ENCODE results near the gene INKA2.
"Not testable (repeated sequence)": the region's sequence is repeated elsewhere in the genome, so short reads cannot be mapped to it uniquely, and the experiment has no call there.

INKA2 gene

DNA sequence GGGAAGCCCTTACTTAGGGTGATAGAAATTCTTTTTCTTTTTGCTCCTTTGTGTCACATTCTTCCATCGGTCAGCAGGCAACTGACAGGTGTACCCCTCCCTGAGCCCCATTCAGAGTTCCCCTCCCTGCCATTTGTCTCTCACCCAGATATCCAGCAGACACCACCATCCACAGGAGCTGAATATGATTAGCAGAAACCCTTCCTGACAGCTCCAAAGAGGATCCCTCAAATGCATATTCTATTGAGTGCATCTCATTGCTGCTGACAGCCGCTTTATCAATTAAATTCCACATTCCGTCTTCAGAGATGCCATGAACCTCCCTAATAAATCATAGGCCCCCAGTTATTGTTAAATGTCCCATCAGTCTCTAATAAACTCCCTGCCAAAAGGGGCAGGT, 10.4 kb upstream of the INKA2 start:
- DNase-seq: no peak

DNA sequence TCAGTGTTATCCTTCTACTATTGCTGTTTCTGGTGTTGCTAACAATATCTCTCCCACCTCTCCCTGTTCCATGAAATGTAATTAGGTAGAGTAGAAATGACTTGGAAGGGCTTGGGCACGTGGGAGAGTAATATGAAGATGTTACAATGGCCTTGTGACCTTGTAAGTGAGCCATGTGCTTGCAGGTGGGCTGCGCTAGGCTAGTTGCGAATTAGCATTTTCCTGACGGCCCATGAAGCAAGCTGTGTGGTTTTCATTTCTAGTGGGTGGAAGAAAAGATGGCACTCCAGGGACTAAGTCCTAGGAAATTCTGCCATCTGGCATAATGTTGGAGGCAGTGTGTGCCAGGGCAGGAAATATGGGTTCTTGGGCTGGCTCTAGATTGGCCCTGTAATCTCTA, 8.8 kb upstream of the INKA2 start:
- DNase-seq: no peak

DNA sequence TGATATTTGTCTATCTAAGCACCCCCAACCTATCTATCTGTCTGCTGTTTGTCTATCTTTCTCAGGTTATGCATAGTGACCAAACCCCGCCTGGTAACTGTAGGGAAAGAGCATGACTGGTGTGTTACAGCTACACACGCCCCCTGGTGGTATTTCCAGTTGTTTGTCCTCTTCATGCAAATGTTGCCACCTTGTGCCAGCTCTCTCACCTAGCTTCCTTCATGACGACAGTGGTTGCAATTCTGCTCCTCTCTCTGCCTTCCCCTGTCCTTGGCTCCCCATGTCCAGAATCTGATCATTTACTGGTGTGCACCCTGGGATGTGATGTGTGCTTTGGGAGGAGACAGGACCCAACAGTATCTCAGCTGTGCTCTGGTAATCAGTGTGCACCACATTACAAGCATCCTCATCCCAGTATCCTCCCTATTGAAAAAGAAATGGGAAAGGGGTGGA, 8.1 kb upstream of the INKA2 start:
- no peak for DNase-seq

DNA sequence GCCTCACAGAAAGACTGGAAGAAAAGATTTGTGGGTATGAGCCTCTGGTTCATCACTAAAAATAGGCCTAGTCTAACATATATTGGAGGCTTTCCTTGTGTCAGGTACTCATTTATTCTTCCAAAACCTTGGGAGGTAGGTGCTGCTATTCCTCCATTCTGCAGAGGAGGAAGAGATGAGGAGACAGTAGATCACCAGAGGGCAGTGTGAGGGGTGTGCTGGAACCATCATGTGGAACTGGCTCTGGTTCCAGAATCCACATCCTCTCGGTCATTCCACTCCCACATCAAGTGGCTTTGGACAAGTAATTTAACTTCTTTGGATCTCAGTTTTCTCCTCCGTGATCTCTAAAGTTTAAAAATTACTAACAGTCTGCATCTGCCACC, 7.4 kb upstream of the INKA2 start:
- no peak for DNase-seq

DNA sequence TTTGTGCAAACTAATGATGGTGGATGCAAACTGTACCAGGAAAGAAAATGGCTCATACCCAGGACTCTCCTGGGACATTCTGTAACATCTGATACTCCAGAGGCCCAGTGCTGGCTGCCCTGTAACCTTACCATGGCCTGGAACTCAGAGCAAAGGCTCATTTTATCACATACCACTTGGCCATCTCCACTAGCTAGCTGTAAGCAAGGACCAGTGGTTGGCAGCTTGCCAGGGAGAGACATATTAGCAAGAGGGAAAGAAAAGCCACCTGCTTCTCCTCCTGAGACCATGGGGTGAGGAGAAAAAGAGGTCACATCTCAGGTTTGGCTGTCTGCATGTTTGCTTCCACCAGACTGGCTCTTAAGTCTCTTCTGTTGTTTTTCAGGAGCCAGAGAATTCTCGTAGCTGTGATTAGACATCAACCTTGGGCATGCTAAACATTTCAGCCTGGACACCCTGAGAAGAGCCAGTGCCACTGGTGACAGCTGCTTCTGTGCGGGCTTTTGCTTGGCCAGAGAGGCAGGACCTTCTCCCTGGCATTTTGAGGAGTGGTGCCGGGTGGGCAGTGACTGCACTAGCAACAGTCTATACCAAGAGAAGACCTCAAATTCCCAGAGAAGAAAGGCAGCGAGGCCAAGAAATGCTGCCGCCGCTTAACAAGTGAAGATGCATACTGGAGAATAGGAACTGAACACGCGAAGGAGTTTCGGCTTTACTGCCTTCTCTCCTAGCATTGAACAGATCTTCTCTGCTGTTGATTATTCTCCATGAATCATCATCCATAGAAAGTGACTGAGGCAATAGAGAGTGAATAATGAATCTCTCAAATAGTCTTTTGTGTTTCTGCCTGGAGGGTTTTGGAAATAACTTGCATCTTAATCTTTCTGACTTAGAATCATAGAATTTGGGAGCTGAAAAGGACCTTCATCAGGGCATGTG, 6.7 kb upstream of the INKA2 start:
- no peak for DNase-seq

DNA sequence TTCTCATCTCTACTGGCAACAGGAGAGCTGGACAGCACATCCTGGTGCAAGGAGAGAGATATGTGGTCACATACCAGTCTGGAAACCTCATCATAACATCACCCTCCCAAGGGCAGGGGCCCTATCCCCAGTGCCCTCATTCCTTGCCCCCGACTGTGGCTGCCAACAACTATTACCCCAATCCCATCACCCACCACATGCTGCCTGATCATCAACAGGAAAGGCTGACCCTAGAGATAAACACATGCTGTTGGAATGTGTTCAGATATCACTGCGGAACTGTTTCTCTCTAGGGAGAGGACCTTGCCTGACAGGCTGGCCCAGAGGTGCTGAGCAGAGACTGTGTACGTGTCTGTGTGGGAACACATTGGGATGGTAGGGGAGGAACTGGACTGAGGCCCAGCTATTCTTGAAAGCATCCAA, 4.5 kb upstream of the INKA2 start:
- DNase-seq: no peak

DNA sequence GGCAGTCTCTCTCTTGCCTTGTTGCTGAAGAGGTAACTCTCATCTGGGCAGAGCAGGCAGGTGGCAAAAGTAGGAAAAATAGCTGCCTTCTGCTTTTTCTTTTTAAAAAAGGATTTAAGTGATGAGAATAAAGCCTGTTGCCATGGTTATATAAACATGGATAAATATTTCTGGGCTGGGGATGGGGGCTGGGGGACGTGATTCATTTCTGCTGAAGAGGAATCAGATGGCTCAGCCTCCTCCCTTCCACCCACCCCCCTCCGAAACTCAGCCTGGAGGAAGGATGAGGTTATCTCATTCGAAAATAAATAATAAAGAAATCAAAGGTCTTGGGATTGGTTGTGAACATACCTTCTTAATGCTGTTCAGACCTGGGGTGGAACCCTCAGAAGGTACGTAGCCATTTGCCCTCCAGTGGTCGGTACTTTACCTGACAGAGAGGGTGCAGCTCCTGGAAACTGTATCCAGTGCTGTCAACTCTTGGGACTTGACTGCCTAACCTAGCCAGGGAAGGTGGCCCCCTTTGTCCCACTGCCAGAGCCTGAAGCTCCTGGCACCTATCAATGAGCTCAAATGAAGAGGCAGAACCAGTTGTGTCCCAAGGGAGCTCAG, 3.8 kb upstream of the INKA2 start:
- no peak for DNase-seq

DNA sequence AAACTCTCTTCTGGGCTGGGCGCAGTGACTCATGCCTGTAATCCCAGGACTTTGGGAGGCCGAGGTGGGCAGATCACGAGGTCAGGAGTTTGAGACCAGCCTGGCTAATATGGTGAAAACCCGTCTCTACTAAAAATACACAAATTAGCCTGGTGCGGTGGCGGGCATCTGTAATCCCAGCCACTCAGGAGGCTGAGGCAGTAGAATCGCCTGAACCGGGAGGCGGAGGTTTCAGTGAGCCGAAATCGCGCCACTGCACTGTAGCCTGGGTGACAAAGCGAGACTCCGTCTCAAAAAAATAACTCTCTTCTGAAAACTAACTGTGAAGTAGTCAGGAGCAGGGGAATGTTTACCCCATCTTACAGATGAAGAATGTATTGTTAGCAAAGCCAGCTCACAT, 3.1 kb upstream of the INKA2 start:
- DNase-seq: not testable (repeated sequence)

DNA sequence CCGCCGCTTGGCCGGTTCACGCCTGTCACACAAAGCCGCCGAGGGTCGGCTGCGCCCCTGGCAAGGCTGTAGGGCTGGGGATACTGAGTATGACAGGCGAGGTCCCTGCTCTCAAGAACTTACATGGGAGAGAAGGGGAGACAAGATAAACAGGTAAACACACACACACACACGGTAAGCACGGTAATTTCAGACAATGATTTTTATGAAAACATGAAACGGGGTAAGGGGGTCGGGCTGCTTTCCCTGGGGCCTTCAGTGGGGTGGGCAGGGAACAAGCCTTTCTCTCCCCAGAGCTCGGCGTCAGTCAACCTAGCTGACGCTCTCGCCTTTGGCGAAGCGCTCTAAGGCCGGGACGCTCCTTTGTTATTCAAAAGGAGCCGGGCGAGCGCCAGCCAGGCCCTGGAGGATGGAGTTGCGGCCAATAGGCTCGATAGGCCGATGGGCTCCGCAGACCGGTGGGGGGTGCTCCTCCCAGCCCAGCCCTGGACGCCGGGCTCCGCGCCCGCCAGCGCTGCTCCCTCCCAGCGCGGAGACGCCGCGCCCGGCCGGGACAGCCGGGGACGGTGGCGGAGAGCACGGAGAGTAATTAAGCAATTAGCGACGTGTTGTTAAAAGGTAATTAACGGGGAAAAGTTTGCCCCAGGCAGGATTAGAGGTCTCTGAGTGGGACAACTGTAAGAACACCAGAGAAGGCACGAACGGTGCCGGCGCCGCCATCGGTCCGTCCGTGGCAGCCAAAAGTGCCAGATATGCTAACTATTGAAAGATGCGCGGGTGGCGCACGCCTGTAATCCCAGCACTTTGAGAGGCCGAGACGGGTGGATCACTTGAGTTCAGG, 950 bp upstream of the INKA2 start:
- no peak for DNase-seq

DNA sequence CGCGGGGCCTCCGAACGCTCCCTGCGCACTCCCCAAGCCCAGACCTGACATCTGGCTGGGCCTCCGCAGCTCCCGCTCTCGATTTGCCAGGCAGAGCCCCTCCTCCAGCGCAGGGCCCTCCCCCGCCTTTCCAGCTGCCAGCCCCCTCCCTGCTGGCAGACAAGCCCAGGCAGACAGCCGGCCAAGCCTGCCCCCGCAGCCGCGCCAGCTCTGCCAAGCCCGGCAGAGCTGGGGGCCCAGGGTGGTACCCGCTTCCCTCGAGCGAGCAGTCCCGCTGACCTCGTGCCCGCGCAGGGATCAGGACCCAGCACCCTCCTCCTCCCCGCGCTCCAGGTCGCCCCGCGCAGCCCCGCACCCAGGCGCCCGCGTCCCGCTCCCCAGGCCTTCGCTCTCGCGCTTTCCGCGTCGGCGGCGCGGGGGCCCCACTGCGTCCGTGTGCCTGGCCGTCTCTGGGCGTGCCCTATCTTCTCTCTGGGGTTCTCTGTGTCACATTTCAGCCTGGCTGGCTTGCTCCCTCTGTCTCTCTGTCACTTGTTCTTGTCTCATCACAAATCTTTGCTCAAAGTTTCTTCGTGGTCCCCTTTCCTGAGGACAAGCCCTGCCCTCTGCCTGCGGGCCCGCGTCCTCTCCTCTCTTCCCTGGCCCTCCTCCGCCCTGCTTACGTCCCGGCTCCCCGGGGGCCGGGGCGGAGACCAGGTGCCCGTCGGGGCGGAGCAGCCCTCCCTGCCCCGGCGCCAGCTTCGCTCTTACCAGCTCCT, 580 bp downstream of the INKA2 start:
- peak; percentile 41 for DNase-seq

DNA sequence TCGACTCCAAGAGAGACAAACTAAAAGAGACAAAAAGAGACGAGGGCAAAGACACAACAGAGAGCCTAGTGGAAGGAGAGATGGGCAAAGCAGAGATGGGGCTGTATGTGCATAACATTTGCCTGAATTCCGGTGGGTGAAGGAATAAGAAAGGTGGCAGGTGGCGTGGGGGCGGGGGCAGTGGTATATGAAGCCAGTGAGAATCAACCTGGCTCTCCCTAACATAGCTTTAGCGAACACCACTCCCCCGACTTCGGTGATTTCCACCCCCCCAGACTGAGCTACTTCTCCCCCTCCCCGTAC, 1.1 kb downstream of the INKA2 start:
- no peak for DNase-seq

DNA sequence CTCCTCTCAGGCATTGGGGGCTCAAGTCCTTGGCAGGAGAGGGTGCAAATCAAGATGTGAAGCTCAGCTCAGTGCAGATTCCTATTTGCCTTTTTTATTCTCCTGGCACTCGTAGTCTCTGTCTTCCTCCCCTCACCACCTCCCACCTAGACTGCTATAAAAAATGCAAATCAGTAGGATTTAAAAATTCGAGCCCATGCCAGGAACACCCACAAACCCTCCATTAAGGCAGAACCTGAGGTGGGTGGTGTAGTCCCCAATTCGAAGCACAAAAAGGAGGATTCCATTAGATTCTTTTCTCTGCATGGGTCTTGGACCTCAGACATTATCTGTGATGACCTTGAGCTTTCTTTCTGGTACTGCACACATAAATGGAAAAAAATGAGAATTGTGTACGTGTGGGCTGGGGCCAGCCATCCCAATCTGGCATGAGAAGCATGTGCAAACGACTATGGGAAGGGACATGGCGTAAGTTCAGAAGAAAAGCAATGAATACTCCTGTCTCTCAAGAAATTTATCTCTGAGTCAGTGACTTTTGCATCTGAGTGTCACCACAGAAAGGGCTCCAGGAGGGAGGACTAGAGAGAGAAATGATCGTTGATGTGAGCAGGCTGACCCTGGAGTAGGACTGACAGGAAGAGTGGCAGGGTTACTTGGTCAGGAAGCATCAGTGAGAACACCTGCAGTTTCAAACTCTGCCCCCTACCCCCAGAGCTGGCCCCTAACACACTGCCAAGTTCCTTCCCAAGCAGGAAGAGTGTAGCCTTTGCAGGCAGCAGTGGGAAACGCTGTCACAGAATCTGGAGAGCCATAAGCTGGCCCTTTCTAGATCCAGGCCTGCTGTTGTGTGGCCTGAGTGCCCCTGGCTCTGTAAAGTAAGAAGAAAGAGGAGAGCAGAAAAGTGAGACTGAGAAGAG, 1.7 kb downstream of the INKA2 start:
- no peak for DNase-seq

DNA sequence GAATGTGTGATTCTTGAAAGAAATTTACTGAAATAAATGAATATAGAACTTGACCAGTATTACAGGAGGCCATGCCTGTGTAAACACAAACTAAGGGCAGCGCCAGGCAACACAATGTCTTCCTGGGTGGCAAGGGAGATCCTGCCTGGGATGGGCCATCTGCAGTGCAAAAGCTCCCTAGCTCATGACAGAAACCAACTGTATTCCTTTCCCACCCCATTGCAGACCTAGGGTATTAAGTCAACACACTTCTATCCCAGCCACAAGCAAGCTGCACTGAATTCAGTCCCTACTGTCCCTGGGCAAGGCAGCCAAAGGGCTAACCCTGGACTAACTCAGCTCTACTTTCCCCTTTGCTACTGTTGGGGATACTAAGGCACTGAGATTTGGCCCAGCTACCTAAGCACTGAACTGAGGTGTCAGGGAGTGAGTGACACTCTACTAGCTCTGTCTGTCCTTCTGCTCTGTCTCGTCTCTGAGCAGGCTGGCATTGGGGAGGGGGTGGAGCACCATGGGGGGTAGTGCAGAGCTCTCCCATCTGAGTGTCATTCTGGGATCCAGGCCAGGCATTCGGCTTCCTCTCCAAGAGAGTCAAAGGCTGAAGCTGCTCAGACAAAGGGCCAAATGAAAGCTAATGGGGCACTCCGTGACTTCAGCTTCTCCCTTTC, 2.5 kb downstream of the INKA2 start:
- no peak for DNase-seq

DNA sequence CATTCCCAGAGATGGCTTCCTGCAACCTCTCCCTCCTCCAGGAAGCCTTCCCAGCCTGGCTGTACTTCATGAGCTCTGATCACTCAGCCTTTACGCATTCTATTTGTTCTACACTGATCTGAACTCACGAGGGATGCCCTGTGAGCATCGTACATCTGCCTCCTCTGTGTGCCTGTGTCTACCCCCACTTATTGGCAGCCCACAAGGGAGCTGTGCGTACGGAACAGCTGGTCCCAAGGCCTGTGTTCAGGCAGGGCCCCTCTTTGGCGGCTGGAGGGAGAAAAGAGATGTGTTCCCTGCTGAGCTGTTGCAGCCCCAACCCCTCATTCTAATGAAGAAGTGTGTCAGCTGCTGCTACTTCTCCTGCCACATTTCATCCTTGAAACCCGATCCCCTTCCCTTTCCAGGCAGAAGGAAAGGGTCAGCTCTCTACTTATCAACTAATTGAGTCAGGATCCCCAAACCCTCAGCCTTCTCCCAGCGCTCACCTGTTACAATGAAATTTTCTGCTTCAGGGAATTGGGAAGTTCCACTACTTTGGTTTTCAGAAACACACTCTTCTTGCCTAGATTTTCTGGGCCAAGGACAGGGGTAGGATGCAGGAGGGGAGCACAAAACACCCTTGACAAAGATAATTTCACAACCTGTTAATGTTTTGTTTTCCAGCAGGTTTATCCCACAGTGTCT, 3.2 kb downstream of the INKA2 start:
- no peak for DNase-seq

DNA sequence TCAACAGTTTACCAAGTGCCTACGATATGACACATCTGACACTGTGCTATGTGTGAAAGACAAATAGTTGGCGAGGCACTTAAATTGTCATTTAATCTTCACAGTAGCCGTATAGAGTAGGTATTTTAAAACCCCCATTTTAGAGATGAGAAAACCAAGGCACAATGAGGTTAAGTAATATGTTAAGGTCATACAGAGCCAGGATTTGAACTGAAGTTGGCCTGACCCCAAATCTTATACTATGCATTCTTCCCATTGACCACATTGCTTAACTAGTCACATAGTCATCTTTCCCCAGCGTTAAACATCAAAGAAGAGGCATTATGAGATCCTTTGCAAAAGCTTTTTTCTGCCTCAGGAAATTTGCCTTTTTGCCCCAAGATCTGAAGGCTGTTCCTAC, 3.9 kb downstream of the INKA2 start:
- DNase-seq: no peak

DNA sequence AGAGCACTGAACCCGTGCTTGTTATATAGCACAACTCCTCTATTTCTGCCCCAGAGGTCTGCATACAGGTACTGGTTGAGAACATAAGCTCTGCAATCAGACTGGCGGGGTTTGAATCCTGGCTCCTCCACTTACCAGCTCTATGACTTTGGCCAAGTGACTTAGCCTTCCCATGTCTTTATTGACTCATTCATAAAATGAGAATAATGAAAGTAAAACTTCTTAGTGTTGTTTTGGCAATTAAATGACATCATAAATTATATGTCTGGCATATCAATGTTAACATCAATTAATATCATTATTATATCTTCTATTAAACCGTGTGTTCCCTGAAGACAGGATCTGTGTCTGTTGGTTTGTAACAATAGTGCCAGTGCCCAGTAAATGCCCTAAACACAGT, 4.3 kb downstream of the INKA2 start:
- no peak for DNase-seq

DNA sequence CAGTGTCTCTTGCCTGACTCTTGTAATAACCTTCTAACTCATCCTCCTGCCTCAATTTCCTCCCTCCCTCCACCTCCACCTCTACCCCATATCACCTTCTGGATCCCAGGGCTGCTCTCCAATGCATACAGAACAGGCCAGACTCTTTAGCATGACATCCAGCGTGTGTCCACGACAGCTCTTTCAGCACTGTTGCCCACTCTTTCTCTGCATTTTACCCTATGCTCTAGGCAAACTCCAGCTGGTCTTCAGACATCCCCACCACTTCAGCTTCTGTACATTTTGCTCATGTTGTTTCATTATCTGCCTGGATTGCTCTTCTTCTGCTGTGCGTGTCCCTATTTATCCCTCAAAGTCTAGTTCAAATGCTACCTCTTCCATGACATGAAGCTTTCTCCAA, 4.8 kb downstream of the INKA2 start:
- DNase-seq: no peak

DNA sequence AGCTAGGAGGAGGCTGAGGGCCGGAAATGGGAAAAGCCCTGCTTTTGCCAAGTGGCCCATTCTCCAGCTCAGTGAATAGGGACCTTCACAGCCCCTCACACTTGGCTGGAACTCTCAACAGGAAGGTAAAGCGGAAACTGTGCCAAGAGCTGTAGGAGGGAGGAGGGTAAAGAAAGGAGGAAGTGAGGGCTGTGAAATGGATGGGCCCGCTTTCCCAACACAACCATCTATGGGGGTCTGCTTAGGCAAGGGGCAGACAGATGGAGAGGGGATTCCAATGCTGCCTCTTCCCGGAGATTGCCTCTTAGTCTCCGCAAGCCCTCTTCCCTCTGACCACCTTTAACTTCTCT, 5.2 kb downstream of the INKA2 start:
- no peak for DNase-seq

DNA sequence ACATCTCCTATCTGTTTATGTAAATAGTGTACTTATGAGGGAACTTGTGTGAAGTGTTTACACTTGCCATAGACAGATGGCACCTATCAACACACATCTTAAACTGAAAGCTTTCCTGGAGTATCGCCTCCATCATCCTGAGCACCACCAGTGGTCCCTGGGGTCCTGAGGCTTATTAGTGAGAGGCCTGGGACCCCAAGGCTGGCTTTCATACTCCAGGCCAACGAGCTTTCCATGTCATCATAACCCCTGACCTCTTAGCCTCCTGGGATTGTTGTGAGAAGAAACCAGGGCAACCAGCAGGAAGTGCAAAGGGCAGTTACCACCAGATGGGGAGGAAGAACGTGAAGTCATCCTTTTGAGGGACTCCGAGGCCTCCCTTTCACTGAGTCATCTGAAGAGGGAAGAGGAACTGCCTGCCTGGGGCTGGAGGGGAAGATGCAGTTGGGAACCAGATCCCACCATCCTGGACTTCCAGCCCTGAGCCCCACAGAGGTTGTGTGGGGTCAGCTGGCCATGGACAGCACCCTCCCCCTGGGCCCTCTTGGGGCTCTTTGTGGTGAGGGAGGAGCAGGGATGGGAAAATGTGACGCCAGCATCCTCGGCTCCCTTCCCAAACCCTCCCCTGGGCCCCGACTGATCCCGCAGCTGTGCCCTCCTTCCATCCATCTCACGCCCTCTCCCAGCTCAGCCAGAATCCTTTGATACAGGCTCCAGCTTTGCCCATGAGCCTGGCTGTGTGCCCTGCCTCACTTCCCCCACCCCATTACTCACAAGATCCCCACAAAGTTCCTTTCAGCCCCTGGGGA, 5.8 kb downstream of the INKA2 start:
- no peak for DNase-seq

DNA sequence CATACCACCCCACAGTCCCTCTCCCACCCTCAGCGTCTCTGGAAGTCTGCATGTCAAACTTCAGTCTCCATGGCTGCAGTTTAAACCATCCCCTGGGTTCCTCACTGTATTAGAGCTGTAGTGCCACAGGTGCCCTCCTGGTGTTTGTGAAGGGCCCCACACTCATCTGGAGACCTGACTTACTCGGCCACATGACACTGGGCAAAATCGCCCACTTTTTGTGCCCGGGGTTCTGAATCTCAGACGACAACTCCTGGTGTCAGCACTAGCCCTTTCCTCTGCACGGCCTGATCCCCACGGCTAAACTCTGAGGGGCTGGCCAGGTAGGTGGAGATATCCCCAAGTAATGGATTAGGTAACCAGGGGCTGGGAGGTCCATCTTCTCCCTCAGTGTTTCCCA, 6.5 kb downstream of the INKA2 start:
- DNase-seq: no peak

Data from activated gamma-delta T cell (primary cell).